SJSA1 (cell line): ENCODE measurements around the gene CDC45. TPM values are rescaled to one million over a fixed set of nuclear protein-coding genes. Genes with fewer than 3 reads are reported as not detected.

Experiments used
- DNase-seq, 2 experiments: peaks; one replicate each; pipeline ENCODE4 v3.0.0-alpha.2; 2015 to 2020; ENCODE audit warnings: low spot score in 2 of 2, low read depth in 1 of 2
- H3K27ac ChIP-seq: fragments of 250-450 bp; sonication (Bioruptor Pico); 2 replicates; pipeline ENCODE4 v1.5.1; 2020; ENCODE audit warnings: mild to moderate bottlenecking, moderate library complexity
- H3K27me3 ChIP-seq: fragments of 250-450 bp; sonication (Bioruptor Pico); replicated peaks from 2 replicates; pipeline ENCODE4 v1.5.1; 2020; ENCODE audit warnings: mild to moderate bottlenecking, moderate library complexity
- H3K36me3 ChIP-seq: fragments of 250-450 bp; sonication (Bioruptor Pico); 2 replicates; pipeline ENCODE4 v1.5.1; 2020; ENCODE audit warnings: mild to moderate bottlenecking
- H3K4me1 ChIP-seq: fragments of 250-450 bp; sonication (Bioruptor Pico); replicated peaks from 2 replicates; pipeline ENCODE4 v1.6.1; 2021; ENCODE audit warnings: mild to moderate bottlenecking
- H3K4me3 ChIP-seq: fragments of 250-450 bp; sonication (Bioruptor Pico); 2 replicates; pipeline ENCODE4 v1.5.1; 2020; ENCODE audit warnings: mild to moderate bottlenecking
- H3K9me3 ChIP-seq: fragments of 250-450 bp; sonication (Bioruptor Pico); replicated peaks from 2 replicates; pipeline ENCODE4 v1.5.1; 2020; ENCODE audit warnings: mild to moderate bottlenecking
- total RNA-seq: library from RNA; depleted of rRNA; stranded (reverse); fragments of >200 nt; shearing (Covaris generic); gene quantifications from 2 replicates; pipeline ENCODE4 v1.2.3, GENCODE V29; 2014

Gene CDC45
- total RNA-seq, 1 experiment from 2014 or later, result 72.5 TPM

GRCh38 chr22:19483481-19484244 lies 3.9 kb downstream of the CDC45 start:
- no peaks in the 10 kb centered on the region for H3K27me3 ChIP-seq
- H3K36me3 ChIP-seq, result peaks cover 62% of the 10 kb centered on the region
- no peak overlapping the region for H3K27ac ChIP-seq
- H3K4me1 ChIP-seq, result peaks cover 9% of the 10 kb centered on the region
- no peak overlapping the region for H3K4me3 ChIP-seq
- H3K9me3 ChIP-seq, result no peaks in the 10 kb centered on the region
- no peak for DNase-seq

GRCh38 chr22:19488285-19488684 lies 8.6 kb downstream of the CDC45 start:
- Histone ChIP-seq H3K4me1 (no peaks in the 10 kb centered on the region), H3K4me3 (no peak overlapping the region), H3K27me3 (no peaks in the 10 kb centered on the region; the same call in 1 of the 2 replicates), H3K9me3 (no peaks in the 10 kb centered on the region), H3K27ac (no peak overlapping the region), H3K36me3 (peaks cover 71% of the 10 kb centered on the region)
- no peak for DNase-seq

GRCh38 chr22:19488884-19489843 lies 9.4 kb downstream of the CDC45 start:
- H3K27me3 ChIP-seq, result no peaks in the 10 kb centered on the region; the same call in 1 of the 2 replicates
- no peaks in the 10 kb centered on the region for H3K9me3 ChIP-seq
- H3K4me1 ChIP-seq, result no peaks in the 10 kb centered on the region
- no peak overlapping the region for H3K27ac ChIP-seq
- H3K4me3 ChIP-seq, result no peak overlapping the region
- peaks cover 70% of the 10 kb centered on the region for H3K36me3 ChIP-seq
- DNase-seq, result no peak

GRCh38 chr22:19490628-19491230 lies 11.0 kb downstream of the CDC45 start:
- Histone ChIP-seq H3K27ac (no peak overlapping the region), H3K27me3 (no peaks in the 10 kb centered on the region; the same call in 1 of the 2 replicates), H3K4me3 (no peak overlapping the region), H3K4me1 (no peaks in the 10 kb centered on the region), H3K36me3 (peaks cover 70% of the 10 kb centered on the region), H3K9me3 (no peaks in the 10 kb centered on the region)
- no peak for DNase-seq

GRCh38 chr22:19492504-19493174 lies 12.9 kb downstream of the CDC45 start:
- H3K27me3 ChIP-seq, result no peaks in the 10 kb centered on the region; the same call in 1 of the 2 replicates
- no peaks in the 10 kb centered on the region for H3K9me3 ChIP-seq
- H3K4me1 ChIP-seq, result no peaks in the 10 kb centered on the region
- DNase-seq, result no peak
- H3K4me3 ChIP-seq, result no peak overlapping the region
- H3K27ac ChIP-seq, result no peak overlapping the region
- H3K36me3 ChIP-seq, result peaks cover 84% of the 10 kb centered on the region

GRCh38 chr22:19494001-19494560 lies 14.4 kb downstream of the CDC45 start:
- Histone ChIP-seq H3K9me3 (no peaks in the 10 kb centered on the region), H3K27me3 (no peaks in the 10 kb centered on the region; the same call in 1 of the 2 replicates), H3K27ac (no peak overlapping the region), H3K36me3 (peaks cover 84% of the 10 kb centered on the region), H3K4me3 (no peak overlapping the region), H3K4me1 (no peaks in the 10 kb centered on the region)
- no peak for DNase-seq

- H3K4me3 ChIP-seq, result no peak overlapping the region
- H3K27me3 ChIP-seq, result no peaks in the 10 kb centered on the region; the same call in 1 of the 2 replicates
- no peaks in the 10 kb centered on the region for H3K9me3 ChIP-seq
- DNase-seq, result no peak
- H3K4me1 ChIP-seq, result no peaks in the 10 kb centered on the region
- no peak overlapping the region for H3K27ac ChIP-seq
- H3K36me3 ChIP-seq, result peaks cover 81% of the 10 kb centered on the region
Measured at GRCh38 chr22:19494676-19495173, 15.0 kb downstream of the CDC45 start.

GRCh38 chr22:19495562-19496323 lies 16.0 kb downstream of the CDC45 start:
- Histone ChIP-seq H3K36me3 (peaks cover 78% of the 10 kb centered on the region), H3K4me1 (no peaks in the 10 kb centered on the region), H3K9me3 (no peaks in the 10 kb centered on the region), H3K27ac (no peak overlapping the region), H3K4me3 (no peak overlapping the region), H3K27me3 (no peaks in the 10 kb centered on the region; the same call in 1 of the 2 replicates)
- no peak for DNase-seq

GRCh38 chr22:19496324-19496630 lies 16.6 kb downstream of the CDC45 start:
- no peaks in the 10 kb centered on the region for H3K4me1 ChIP-seq
- H3K27me3 ChIP-seq, result no peaks in the 10 kb centered on the region; the same call in 1 of the 2 replicates
- no peak overlapping the region for H3K27ac ChIP-seq
- DNase-seq, result no peak
- peaks cover 73% of the 10 kb centered on the region for H3K36me3 ChIP-seq
- no peak overlapping the region for H3K4me3 ChIP-seq
- H3K9me3 ChIP-seq, result no peaks in the 10 kb centered on the region

GRCh38 chr22:19497245-19497644 lies 17.5 kb downstream of the CDC45 start:
- Histone ChIP-seq H3K27ac (no peak overlapping the region), H3K9me3 (no peaks in the 10 kb centered on the region), H3K27me3 (no peaks in the 10 kb centered on the region; the same call in 1 of the 2 replicates), H3K4me3 (no peak overlapping the region), H3K36me3 (peaks cover 65% of the 10 kb centered on the region), H3K4me1 (no peaks in the 10 kb centered on the region)
- no peak for DNase-seq

GRCh38 chr22:19498154-19498865 lies 18.6 kb downstream of the CDC45 start:
- Histone ChIP-seq H3K27ac (no peak overlapping the region), H3K36me3 (peaks cover 69% of the 10 kb centered on the region), H3K27me3 (no peaks in the 10 kb centered on the region), H3K4me3 (no peak overlapping the region), H3K4me1 (no peaks in the 10 kb centered on the region), H3K9me3 (no peaks in the 10 kb centered on the region)
- DNase-seq, result no peak

- no peaks in the 10 kb centered on the region for H3K4me1 ChIP-seq
- peaks cover 65% of the 10 kb centered on the region for H3K36me3 ChIP-seq
- H3K4me3 ChIP-seq, result no peak overlapping the region
- no peaks in the 10 kb centered on the region for H3K27me3 ChIP-seq
- no peaks in the 10 kb centered on the region for H3K9me3 ChIP-seq
- H3K27ac ChIP-seq, result no peak overlapping the region
- no peak for DNase-seq
Measured at GRCh38 chr22:19498866-19499190, 19.1 kb downstream of the CDC45 start.
